ENCODE measurements around the gene AHCYL2. TPM values are rescaled to one million over a fixed set of nuclear protein-coding genes. Genes with fewer than 3 reads are reported as not detected.
A peak's percentile ranks its signal among the peaks of the same experiment; 100 is the strongest.

AHCYL2 gene
- total and polyA plus RNA-seq, 4 experiments from 2014 or later, result 8.6 to 16.5 (median 12.1) TPM

DNA sequence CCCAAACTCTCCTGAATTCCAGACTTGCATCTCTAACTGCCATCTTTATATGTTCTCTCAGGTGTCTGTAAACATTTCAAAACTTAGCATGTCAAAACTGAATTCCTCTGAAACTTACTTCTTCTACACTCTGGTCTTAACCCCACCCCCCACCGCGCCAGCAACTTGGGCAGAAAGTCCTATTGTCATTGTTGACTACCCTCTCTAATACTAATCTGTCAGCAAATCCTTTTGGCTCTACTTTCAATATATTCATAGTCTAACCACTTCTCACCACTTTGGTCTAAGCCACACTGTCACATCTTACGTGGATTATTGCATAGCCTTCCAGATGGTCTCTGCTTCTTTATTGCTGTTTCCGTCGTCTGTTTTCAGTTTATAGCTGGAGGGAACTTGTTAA, 86.6 kb downstream of the AHCYL2 start:
- Mint-ChIP-seq H3K4me1 (peaks cover 0 to 10% (median 2%) of the 10 kb centered on the region in 4 donors), H3K9me3 (no peaks in the 10 kb centered on the region), H3K27ac (peak overlapping the region in 1 of 7 donors; percentile 10), H3K4me3 (no peak overlapping the region), H3K36me3 (peaks cover 3 to 20% of the 10 kb centered on the region in 2 donors), H3K27me3 (no peaks in the 10 kb centered on the region)
- POLR2A ChIA-PET (ENCODE audit: partially characterized antibody), result no interaction called here
- H3K27ac ChIP-seq (ENCODE audit: low read depth, low read length), result no peak overlapping the region
- no peaks in the 10 kb centered on the region for H3K27me3 ChIP-seq (ENCODE audit: insufficient read depth, low read length)
- no peak for DNase-seq
- H3K4me3 ChIP-seq (ENCODE audit: low read length in 2 of 2), result no peak overlapping the region
- CTCF ChIA-PET (ENCODE audit: partially characterized antibody), result no interaction called here
- no peaks in the 10 kb centered on the region for H3K36me3 ChIP-seq (ENCODE audit: insufficient read depth, low read length)
- no peaks in the 10 kb centered on the region for H3K9me3 ChIP-seq (ENCODE audit: control insufficient read depth in 1 of 2, low read length in 2 of 2)
- no peaks in the 10 kb centered on the region for H3K4me1 ChIP-seq (ENCODE audit: insufficient read depth, low read length)
- intact Hi-C loops (cut with micrococcal nuclease), result no loop called here

DNA sequence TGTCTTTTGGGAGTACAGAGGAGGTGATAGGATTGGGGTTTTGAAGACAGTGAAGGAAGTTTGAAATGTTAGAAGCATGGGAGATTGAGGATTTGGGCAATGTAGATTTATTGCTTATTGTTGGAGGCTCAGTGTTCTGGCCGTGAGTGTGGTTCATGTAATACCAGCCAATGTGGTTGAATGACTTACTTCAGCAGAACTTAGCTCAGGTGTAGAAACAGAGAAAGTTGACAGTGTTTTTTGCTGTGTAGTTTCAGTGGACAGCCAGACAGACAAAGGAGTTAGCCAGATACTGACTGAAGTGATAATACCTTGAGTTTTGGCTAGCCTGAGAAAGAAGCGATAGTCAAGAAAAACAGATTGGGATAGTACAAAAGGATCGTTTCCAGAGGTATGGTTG, 88.5 kb downstream of the AHCYL2 start:
- Histone ChIP-seq H3K9me3 (ENCODE audit: control insufficient read depth in 1 of 2, low read length in 2 of 2) (no peaks in the 10 kb centered on the region), H3K4me3 (ENCODE audit: low read length in 2 of 2) (no peak overlapping the region), H3K27me3 (ENCODE audit: insufficient read depth, low read length) (no peaks in the 10 kb centered on the region), H3K27ac (ENCODE audit: low read depth, low read length) (no peak overlapping the region), H3K36me3 (ENCODE audit: insufficient read depth, low read length) (no peaks in the 10 kb centered on the region), H3K4me1 (ENCODE audit: insufficient read depth, low read length) (no peaks in the 10 kb centered on the region)
- ChIA-PET POLR2A (ENCODE audit: partially characterized antibody) (no interaction called here), CTCF (ENCODE audit: partially characterized antibody) (interaction anchor here (1.2 kb wide), 1 partner anchor 95 kb away, joined by 3 read pairs; no protein-coding TSS in a partner anchor)
- intact Hi-C loops (cut with micrococcal nuclease), result no loop called here
- peak overlapping the region in 1 of 8 donors; percentile 19 for H3K4me3 Mint-ChIP-seq
- peaks cover 3 to 19% of the 10 kb centered on the region in 2 donors for H3K36me3 Mint-ChIP-seq
- no peak for DNase-seq
- peaks cover 0 to 10% (median 2%) of the 10 kb centered on the region in 4 donors for H3K4me1 Mint-ChIP-seq
- no peaks in the 10 kb centered on the region for H3K27me3 Mint-ChIP-seq
- no peak overlapping the region for H3K27ac Mint-ChIP-seq
- no peaks in the 10 kb centered on the region for H3K9me3 Mint-ChIP-seq

DNA sequence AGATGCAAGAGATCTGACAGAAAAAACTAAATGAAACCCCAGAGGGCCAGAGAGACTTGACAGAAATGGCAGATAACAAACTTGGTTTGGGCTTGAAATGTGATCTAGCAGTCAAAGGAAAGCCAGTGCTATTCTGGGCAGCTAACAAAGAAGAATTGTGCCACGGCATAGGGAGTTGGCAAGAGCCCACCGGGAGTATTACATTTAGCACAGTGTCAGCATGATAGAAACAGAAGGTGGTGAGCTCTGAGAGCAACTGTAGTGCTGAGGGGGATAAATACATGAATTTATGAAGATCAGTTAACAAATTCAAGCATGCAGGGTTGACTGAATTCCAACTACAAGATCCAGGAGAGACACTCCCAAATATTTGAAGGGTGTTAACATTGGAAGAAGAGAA, 91.1 kb downstream of the AHCYL2 start:
- Histone ChIP-seq H3K4me1 (ENCODE audit: insufficient read depth, low read length) (no peaks in the 10 kb centered on the region), H3K36me3 (ENCODE audit: insufficient read depth, low read length) (no peaks in the 10 kb centered on the region), H3K27ac (ENCODE audit: low read depth, low read length) (no peak overlapping the region), H3K4me3 (ENCODE audit: low read length in 2 of 2) (no peak overlapping the region), H3K9me3 (ENCODE audit: control insufficient read depth in 1 of 2, low read length in 2 of 2) (no peaks in the 10 kb centered on the region), H3K27me3 (ENCODE audit: insufficient read depth, low read length) (no peaks in the 10 kb centered on the region)
- intact Hi-C loops (cut with micrococcal nuclease), result no loop called here
- Mint-ChIP-seq H3K4me3 (no peak overlapping the region), H3K27me3 (no peaks in the 10 kb centered on the region), H3K4me1 (peaks cover 0 to 8% (median under 1%) of the 10 kb centered on the region in 4 donors), H3K27ac (peak overlapping the region in 2 of 7 donors; percentile 7 to 43), H3K9me3 (no peaks in the 10 kb centered on the region), H3K36me3 (peaks cover 2 to 11% of the 10 kb centered on the region in 2 donors)
- ChIA-PET POLR2A (ENCODE audit: partially characterized antibody) (no interaction called here), CTCF (ENCODE audit: partially characterized antibody) (no interaction called here)
- DNase-seq, result no peak

DNA sequence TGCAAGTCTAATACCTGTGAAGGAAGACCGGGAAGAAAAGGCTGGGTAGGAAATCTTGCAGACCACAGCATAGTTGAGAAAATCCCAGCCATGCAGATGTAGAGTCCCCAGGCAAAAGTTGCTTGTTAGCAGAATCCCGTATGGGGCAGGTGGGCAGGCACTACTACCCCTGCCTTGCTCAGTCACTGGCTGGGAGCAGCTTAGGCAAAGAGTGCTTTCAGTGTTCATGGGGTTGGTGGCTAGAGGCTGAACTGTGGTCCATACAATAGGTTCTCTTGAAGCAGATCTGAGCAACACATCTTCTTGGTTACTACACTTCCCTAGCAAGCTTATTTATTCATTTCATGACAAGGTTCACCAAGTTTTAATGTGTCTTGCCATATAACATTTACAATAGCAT, 92.6 kb downstream of the AHCYL2 start:
- ChIA-PET POLR2A (ENCODE audit: partially characterized antibody) (no interaction called here), CTCF (ENCODE audit: partially characterized antibody) (no interaction called here)
- Histone ChIP-seq H3K4me1 (ENCODE audit: insufficient read depth, low read length) (no peaks in the 10 kb centered on the region), H3K9me3 (ENCODE audit: control insufficient read depth in 1 of 2, low read length in 2 of 2) (no peaks in the 10 kb centered on the region), H3K27ac (ENCODE audit: low read depth, low read length) (no peak overlapping the region), H3K4me3 (ENCODE audit: low read length in 2 of 2) (no peak overlapping the region), H3K27me3 (ENCODE audit: insufficient read depth, low read length) (no peaks in the 10 kb centered on the region), H3K36me3 (ENCODE audit: insufficient read depth, low read length) (no peaks in the 10 kb centered on the region)
- Mint-ChIP-seq H3K36me3 (peaks cover 8 to 12% of the 10 kb centered on the region in 2 donors), H3K27me3 (no peaks in the 10 kb centered on the region), H3K4me1 (peaks cover 0 to 8% (median under 1%) of the 10 kb centered on the region in 4 donors), H3K27ac (no peak overlapping the region), H3K9me3 (peaks cover 0 to 3% (median 0%) of the 10 kb centered on the region in 8 donors), H3K4me3 (no peak overlapping the region)
- intact Hi-C loops (cut with micrococcal nuclease), result no loop called here
- no peak for DNase-seq

DNA sequence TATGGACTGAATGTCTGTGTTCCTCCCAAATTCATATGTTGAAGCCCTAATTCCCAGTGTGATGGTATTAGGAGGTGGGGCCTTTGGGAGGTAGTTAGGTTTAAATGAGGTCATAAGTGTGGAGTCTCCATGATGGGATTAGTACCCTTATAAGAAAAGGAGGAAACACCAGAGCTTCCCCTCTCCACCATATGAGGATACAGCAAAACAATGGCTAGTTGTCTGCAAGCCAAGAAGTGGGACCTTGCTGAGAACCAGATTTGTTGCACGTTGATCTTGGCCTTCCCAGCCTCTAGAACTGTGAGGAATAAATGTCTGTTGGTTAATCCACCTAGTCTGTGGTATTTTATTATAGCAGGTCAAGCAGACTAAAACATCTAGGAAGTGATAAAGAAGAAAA, 102.2 kb downstream of the AHCYL2 start:
- ChIA-PET POLR2A (ENCODE audit: partially characterized antibody) (no interaction called here), CTCF (ENCODE audit: partially characterized antibody) (interaction anchor here (1.0 to 1.2 kb wide), 2 partner anchors 16 to 40 kb away, joined by 3 to 4 read pairs; no protein-coding TSS in a partner anchor)
- H3K27me3 ChIP-seq (ENCODE audit: insufficient read depth, low read length), result no peaks in the 10 kb centered on the region
- intact Hi-C loops (cut with micrococcal nuclease), result no loop called here
- no peaks in the 10 kb centered on the region for H3K36me3 ChIP-seq (ENCODE audit: insufficient read depth, low read length)
- no peak overlapping the region for H3K4me3 Mint-ChIP-seq
- H3K9me3 Mint-ChIP-seq, result peaks cover 0 to 31% (median 15%) of the 10 kb centered on the region in 8 donors
- H3K36me3 Mint-ChIP-seq, result peaks cover 14 to 33% of the 10 kb centered on the region in 2 donors
- no peak overlapping the region for H3K27ac Mint-ChIP-seq
- no peaks in the 10 kb centered on the region for H3K9me3 ChIP-seq (ENCODE audit: control insufficient read depth in 1 of 2, low read length in 2 of 2)
- DNase-seq, result no peak
- H3K27ac ChIP-seq (ENCODE audit: low read depth, low read length), result no peak overlapping the region
- H3K4me1 Mint-ChIP-seq, result no peaks in the 10 kb centered on the region
- H3K4me3 ChIP-seq (ENCODE audit: low read length in 2 of 2), result no peak overlapping the region
- H3K4me1 ChIP-seq (ENCODE audit: insufficient read depth, low read length), result no peaks in the 10 kb centered on the region
- no peaks in the 10 kb centered on the region for H3K27me3 Mint-ChIP-seq

DNA sequence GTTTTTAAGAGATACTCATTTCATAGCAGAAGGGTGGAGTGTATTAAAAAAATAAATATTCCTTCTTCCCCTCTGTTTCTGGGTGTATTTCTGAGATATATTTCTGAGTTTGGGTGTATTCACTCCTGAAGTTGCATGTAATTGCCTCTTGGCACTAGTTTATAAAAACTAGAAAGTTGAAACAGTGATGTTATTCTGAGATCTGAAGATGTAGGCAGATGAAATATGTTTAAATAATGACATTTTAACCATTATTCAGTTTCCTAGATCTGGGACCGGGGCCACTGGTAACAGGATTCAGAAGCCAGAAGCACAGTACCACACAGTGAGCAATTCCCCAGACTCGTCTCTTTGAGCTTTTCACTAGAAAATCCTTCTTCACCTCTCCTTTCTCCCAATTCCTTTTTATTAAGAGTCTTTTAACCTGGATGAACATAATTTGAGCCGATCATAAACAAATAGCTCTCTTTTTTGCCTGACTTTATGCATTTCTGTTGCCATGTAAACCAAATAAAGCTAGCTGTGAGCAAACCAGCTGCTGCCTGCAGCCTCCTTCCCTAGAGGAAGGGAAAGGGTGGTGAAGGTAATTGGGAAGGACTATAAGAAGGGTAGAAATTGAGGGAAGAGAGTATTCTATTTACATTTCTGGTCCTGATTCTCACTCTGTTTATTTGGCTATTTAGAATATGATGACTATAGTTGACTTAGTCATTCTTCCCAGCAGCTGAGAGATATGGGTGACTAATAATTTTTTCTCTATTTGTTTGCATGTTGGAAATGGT, 107.6 kb downstream of the AHCYL2 start:
- Mint-ChIP-seq H3K36me3 (peaks cover 0 to 7% of the 10 kb centered on the region in 2 donors), H3K27me3 (no peaks in the 10 kb centered on the region), H3K27ac (peak overlapping the region in 1 of 7 donors; percentile 57), H3K4me1 (no peaks in the 10 kb centered on the region), H3K4me3 (no peak overlapping the region), H3K9me3 (no peaks in the 10 kb centered on the region)
- H3K27ac ChIP-seq (ENCODE audit: low read depth, low read length), result no peak overlapping the region
- POLR2A ChIA-PET (ENCODE audit: partially characterized antibody), result no interaction called here
- H3K27me3 ChIP-seq (ENCODE audit: insufficient read depth, low read length), result no peaks in the 10 kb centered on the region
- no peaks in the 10 kb centered on the region for H3K4me1 ChIP-seq (ENCODE audit: insufficient read depth, low read length)
- no peak for DNase-seq
- no peaks in the 10 kb centered on the region for H3K36me3 ChIP-seq (ENCODE audit: insufficient read depth, low read length)
- H3K4me3 ChIP-seq (ENCODE audit: low read length in 2 of 2), result no peak overlapping the region
- no peaks in the 10 kb centered on the region for H3K9me3 ChIP-seq (ENCODE audit: control insufficient read depth in 1 of 2, low read length in 2 of 2)
- CTCF ChIA-PET (ENCODE audit: partially characterized antibody), result interaction anchor here (0.7 to 1.9 kb wide), 4 partner anchors 11 to 153 kb away, joined by 3 to 12 read pairs (median 4); no protein-coding TSS in a partner anchor
- intact Hi-C loops (cut with micrococcal nuclease), result no loop called here

DNA sequence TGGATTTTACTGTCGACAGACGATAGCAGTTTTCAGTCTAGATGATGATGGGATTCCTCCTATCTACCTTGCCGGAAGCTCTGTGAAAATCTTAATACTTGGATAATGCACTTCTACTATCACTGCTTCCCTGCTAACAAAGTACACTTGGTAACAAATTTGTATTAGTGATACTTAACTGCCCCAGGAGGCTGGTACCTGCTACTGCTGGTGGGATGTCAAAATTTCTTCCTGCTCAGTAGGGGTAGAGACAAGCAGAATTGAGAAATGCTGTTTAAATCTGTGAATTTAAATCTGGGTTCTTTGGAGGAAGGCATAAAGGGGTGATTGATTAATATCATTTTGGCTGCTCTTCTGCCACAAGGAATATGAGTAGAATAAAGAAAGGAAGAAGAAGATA, 109.6 kb downstream of the AHCYL2 start:
- ChIA-PET CTCF (ENCODE audit: partially characterized antibody) (interaction anchor here (0.9 kb wide), 1 partner anchor 33 kb away, joined by 3 read pairs; no protein-coding TSS in a partner anchor), POLR2A (ENCODE audit: partially characterized antibody) (no interaction called here)
- peaks cover 0 to 1% (median 0%) of the 10 kb centered on the region in 4 donors for H3K4me1 Mint-ChIP-seq
- Histone ChIP-seq H3K4me1 (ENCODE audit: insufficient read depth, low read length) (no peaks in the 10 kb centered on the region), H3K27me3 (ENCODE audit: insufficient read depth, low read length) (no peaks in the 10 kb centered on the region), H3K27ac (ENCODE audit: low read depth, low read length) (no peak overlapping the region), H3K36me3 (ENCODE audit: insufficient read depth, low read length) (no peaks in the 10 kb centered on the region), H3K9me3 (ENCODE audit: control insufficient read depth in 1 of 2, low read length in 2 of 2) (no peaks in the 10 kb centered on the region), H3K4me3 (ENCODE audit: low read length in 2 of 2) (no peak overlapping the region)
- intact Hi-C loops (cut with micrococcal nuclease), result no loop called here
- no peak overlapping the region for H3K27ac Mint-ChIP-seq
- H3K4me3 Mint-ChIP-seq, result no peak overlapping the region
- H3K9me3 Mint-ChIP-seq, result no peaks in the 10 kb centered on the region
- H3K36me3 Mint-ChIP-seq, result peaks cover 0 to 7% of the 10 kb centered on the region in 2 donors
- no peak for DNase-seq
- no peaks in the 10 kb centered on the region for H3K27me3 Mint-ChIP-seq
